ENCODE measurements around the gene USP13.

GRCh38 chr3:179677884-179678283, 25.0 kb downstream of the USP13 start:
- TF ChIP-seq POLR2AphosphoS5 (IDR thresholded peaks at IDR 0.05; ENCODE audit: insufficient read depth, low read depth, low read length) (no peak), POLR2A (IDR thresholded peaks at IDR 0.05; ENCODE audit: low read depth, low read length) (no peak), MYC (IDR thresholded peaks at IDR 0.05; ENCODE audit: low read depth, low read length) (no peak)
- TF ChIP-seq, protein P1, sequence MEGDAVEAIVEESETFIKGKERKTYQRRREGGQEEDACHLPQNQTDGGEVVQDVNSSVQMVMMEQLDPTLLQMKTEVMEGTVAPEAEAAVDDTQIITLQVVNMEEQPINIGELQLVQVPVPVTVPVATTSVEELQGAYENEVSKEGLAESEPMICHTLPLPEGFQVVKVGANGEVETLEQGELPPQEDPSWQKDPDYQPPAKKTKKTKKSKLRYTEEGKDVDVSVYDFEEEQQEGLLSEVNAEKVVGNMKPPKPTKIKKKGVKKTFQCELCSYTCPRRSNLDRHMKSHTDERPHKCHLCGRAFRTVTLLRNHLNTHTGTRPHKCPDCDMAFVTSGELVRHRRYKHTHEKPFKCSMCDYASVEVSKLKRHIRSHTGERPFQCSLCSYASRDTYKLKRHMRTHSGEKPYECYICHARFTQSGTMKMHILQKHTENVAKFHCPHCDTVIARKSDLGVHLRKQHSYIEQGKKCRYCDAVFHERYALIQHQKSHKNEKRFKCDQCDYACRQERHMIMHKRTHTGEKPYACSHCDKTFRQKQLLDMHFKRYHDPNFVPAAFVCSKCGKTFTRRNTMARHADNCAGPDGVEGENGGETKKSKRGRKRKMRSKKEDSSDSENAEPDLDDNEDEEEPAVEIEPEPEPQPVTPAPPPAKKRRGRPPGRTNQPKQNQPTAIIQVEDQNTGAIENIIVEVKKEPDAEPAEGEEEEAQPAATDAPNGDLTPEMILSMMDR (IDR thresholded peaks at IDR 0.05; ENCODE audit: extremely low read depth in 1 of 2, insufficient read depth in 1 of 2, low read depth in 1 of 2, low read length in 2 of 2): no peak

Measured in endothelial cell of umbilical vein (primary cell).